ENCODE measurements around the gene ANO1. TPM values are rescaled to one million over a fixed set of nuclear protein-coding genes. Genes with fewer than 3 reads are reported as not detected.

ANO1 gene
- total RNA-seq, 4 donors from 2014 or later = 25.3 to 107 (median 48.8) TPM

- H3K36me3 ChIP-seq = no peaks in the 10 kb centered on the region
- WGBS = 100% methylated on average over 2 of the region's 6 CpGs
Observed at GRCh38 chr11:70132641-70133040, 54.5 kb downstream of the ANO1 start.

DNA sequence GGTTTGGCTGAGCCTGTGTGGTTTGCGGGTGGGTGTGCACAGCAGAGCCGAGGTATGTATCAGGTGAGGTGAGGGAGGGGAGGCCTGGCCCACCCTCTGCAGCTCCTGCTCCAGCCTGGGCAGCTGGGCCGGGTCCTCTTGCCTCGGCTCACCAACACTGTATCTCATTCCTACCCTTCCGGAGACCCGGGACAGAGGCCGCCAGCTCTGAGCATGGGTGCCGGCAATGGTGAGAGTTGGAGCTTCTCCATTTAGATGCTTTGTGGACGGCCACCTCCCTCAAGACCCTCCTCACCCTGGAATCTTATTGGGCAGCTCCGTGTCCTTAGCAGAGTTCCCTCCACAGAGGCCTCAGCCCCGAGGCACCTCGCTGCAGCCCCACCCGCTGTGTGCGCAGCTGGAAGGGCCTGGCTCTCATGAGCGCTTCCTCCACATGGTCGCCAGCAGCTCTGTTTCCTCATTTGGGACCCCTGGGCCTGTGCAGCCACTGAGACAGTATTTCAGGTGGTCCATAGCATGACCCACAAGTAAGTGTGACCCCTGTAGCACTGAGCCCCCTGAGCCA is 55.7 kb downstream of the ANO1 start:
- H3K9me3 ChIP-seq = no peaks in the 10 kb centered on the region
- no peak overlapping the region for H3K27ac ChIP-seq (replicated peaks in 1 of 4)
- no peak overlapping the region for H3K4me3 ChIP-seq
- no peak for DNase-seq (ENCODE audit: extremely low spot score)
- peaks cover 0 to 5% (median 0%) of the 10 kb centered on the region in 4 donors for H3K4me1 ChIP-seq
- TF ChIP-seq POLR2A (IDR thresholded peaks at IDR 0.05; ENCODE audit: low read depth) (no peak), CTCF (IDR thresholded peaks at IDR 0.05) (no peak), POLR2AphosphoS5 (IDR thresholded peaks at IDR 0.05) (no peak), EP300 (IDR thresholded peaks at IDR 0.05) (no peak)
- no peaks in the 10 kb centered on the region for H3K27me3 ChIP-seq
- H3K36me3 ChIP-seq = no peaks in the 10 kb centered on the region
- 71% methylated on average over 5 of the region's 16 CpGs for WGBS
- intact Hi-C loops (cut with DNase I) = no loop called here

More at GRCh38 chr11:70132641-70133040, 54.5 kb downstream of the ANO1 start:
- intact Hi-C loops (cut with DNase I) = no loop called here
- Histone ChIP-seq H3K4me3 (no peak overlapping the region), H3K27me3 (no peaks in the 10 kb centered on the region), H3K9me3 (no peaks in the 10 kb centered on the region), H3K4me1 (peaks cover 0 to 7% (median 3%) of the 10 kb centered on the region in 4 donors), H3K27ac (replicated peaks in 1 of 4) (no peak overlapping the region)
- no peak for DNase-seq (ENCODE audit: extremely low spot score)
- TF ChIP-seq CTCF (IDR thresholded peaks at IDR 0.05) = no peak
- TF ChIP-seq POLR2AphosphoS5 (IDR thresholded peaks at IDR 0.05) = no peak
- TF ChIP-seq EP300 (IDR thresholded peaks at IDR 0.05) = no peak
- TF ChIP-seq POLR2A (IDR thresholded peaks at IDR 0.05; ENCODE audit: low read depth) = no peak

DNA sequence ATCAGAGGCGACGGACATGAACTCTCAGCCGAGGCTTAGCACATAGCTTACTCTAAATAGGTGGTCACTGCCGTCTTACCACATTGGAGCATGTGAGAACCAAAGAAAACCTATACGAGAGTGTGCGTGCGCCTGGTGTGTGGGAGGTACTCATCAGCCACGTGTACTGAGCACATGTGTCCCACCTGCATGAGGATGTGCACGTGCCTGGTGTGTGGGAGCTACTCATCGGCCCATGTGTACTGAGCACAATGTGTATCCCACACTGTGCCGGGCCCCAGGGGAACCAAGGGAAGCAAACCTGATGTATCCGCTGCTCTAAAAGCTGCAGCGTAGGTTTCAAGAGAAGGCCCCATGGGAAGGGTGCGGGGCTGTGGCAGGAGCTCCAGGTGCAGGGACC is 56.4 kb downstream of the ANO1 start:
- H3K9me3 ChIP-seq = no peaks in the 10 kb centered on the region
- H3K36me3 ChIP-seq = no peaks in the 10 kb centered on the region
- DNase-seq (ENCODE audit: extremely low spot score) = no peak
- no peaks in the 10 kb centered on the region for H3K27me3 ChIP-seq
- TF ChIP-seq POLR2AphosphoS5 (IDR thresholded peaks at IDR 0.05) = no peak
- no peak for TF ChIP-seq POLR2A (IDR thresholded peaks at IDR 0.05; ENCODE audit: low read depth)
- no peak for TF ChIP-seq EP300 (IDR thresholded peaks at IDR 0.05)
- no peak for TF ChIP-seq CTCF (IDR thresholded peaks at IDR 0.05)
- WGBS = 89% methylated on average over 13 of the region's 14 CpGs
- intact Hi-C loops (cut with DNase I) = no loop called here
- H3K27ac ChIP-seq (replicated peaks in 1 of 4) = peak overlapping the region in 1 of 4 donors; percentile 39
- H3K4me3 ChIP-seq = no peak overlapping the region
- H3K4me1 ChIP-seq = peaks cover 0 to 5% (median 0%) of the 10 kb centered on the region in 4 donors

DNA sequence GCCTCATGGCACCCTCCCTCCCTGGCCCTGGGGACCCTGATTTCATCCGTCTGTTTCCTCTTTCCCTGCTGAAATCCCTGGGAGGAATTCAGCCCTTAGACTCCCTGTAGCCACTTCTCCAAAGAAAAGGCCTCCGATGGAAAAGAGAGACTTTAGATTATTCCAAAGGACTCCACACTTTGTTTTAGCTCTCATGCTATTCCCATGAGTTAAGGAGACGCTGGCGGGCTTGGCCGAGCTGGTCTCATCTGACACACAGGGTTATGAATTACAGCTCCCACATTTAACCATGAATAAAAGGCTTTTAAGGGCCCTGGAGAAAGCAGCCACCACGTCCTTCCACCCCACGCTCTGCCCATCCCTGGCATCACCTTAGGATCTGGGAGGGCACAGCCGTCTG is 57.0 kb downstream of the ANO1 start:
- intact Hi-C loops (cut with DNase I) = no loop called here
- peaks cover 0 to 5% (median 0%) of the 10 kb centered on the region in 4 donors for H3K4me1 ChIP-seq
- H3K27ac ChIP-seq (replicated peaks in 1 of 4) = peak overlapping the region in 1 of 4 donors; percentile 39
- H3K36me3 ChIP-seq = no peaks in the 10 kb centered on the region
- DNase-seq (ENCODE audit: extremely low spot score) = no peak
- no peak overlapping the region for H3K4me3 ChIP-seq
- H3K27me3 ChIP-seq = no peaks in the 10 kb centered on the region
- TF ChIP-seq EP300 (IDR thresholded peaks at IDR 0.05) (no peak), CTCF (IDR thresholded peaks at IDR 0.05) (no peak), POLR2A (IDR thresholded peaks at IDR 0.05; ENCODE audit: low read depth) (no peak), POLR2AphosphoS5 (IDR thresholded peaks at IDR 0.05) (no peak)
- H3K9me3 ChIP-seq = no peaks in the 10 kb centered on the region
- WGBS = 78% methylated on average over 8 of the region's 8 CpGs

DNA sequence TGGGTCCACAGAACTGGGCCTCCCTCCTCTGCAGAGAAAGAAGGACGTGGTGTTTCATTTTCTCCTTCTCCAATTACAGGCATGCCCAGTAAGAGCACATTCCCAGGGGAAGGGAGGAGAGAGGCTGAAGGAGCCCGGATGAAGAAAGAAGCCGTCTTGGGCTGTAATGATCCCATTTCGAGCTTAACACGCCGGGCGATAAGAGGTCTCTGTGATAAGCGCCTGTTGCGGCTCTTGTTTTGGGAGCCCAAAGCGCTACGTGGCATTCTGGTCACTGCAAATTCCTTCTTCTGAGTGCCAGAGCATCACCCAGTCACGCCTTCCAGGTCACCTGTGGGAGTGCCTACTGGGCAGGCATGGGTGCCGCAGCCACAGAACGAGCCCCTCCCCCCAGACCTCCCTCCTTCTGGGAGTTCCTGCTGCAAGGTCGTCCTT is 57.5 kb downstream of the ANO1 start:
- TF ChIP-seq CTCF (IDR thresholded peaks at IDR 0.05) (no peak), POLR2AphosphoS5 (IDR thresholded peaks at IDR 0.05) (no peak), EP300 (IDR thresholded peaks at IDR 0.05) (no peak), POLR2A (IDR thresholded peaks at IDR 0.05; ENCODE audit: low read depth) (no peak)
- no peak for DNase-seq (ENCODE audit: extremely low spot score)
- Histone ChIP-seq H3K27ac (replicated peaks in 1 of 4) (no peak overlapping the region), H3K4me1 (peaks cover 0 to 5% (median 0%) of the 10 kb centered on the region in 4 donors), H3K4me3 (no peak overlapping the region), H3K27me3 (no peaks in the 10 kb centered on the region), H3K36me3 (no peaks in the 10 kb centered on the region), H3K9me3 (no peaks in the 10 kb centered on the region)
- 80% methylated on average over 12 of the region's 15 CpGs for WGBS
- intact Hi-C loops (cut with DNase I) = no loop called here

All from esophagus muscularis mucosa (tissue), 4 donors.